Measurements from ENCODE around the gene GHDC.
A peak's percentile ranks its signal among the peaks of the same experiment; 100 is the strongest.

The GHDC gene

DNA sequence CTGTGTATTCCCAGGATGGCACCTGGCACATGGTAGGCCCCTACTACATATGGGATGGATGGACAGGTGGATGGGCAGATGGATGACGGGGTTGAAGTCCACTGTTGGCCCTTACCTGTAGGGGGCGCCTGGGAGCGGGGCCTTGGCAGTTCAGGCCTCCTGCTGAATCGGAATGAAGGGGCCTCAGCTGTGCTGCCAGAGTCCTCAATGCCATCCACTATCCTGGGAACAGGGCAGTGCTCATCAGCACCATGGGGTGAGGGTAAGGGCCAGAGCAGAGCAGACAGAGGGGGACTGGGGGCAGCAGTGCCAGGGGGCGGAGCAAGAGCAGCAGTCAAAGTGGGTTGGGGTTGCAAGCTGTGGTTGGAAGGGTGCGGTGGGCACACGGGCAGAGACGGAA is 31.2 kb downstream of the GHDC start:
- Histone ChIP-seq H3K36me3 (no peaks in the 10 kb centered on the region), H3K27me3 (no peaks in the 10 kb centered on the region), H3K4me3 (no peak overlapping the region), H3K27ac (no peak overlapping the region), H3K9me3 (no peaks in the 10 kb centered on the region), H3K4me1 (no peaks in the 10 kb centered on the region)
- DNase-seq = no peak
- TF ChIP-seq, protein P1, sequence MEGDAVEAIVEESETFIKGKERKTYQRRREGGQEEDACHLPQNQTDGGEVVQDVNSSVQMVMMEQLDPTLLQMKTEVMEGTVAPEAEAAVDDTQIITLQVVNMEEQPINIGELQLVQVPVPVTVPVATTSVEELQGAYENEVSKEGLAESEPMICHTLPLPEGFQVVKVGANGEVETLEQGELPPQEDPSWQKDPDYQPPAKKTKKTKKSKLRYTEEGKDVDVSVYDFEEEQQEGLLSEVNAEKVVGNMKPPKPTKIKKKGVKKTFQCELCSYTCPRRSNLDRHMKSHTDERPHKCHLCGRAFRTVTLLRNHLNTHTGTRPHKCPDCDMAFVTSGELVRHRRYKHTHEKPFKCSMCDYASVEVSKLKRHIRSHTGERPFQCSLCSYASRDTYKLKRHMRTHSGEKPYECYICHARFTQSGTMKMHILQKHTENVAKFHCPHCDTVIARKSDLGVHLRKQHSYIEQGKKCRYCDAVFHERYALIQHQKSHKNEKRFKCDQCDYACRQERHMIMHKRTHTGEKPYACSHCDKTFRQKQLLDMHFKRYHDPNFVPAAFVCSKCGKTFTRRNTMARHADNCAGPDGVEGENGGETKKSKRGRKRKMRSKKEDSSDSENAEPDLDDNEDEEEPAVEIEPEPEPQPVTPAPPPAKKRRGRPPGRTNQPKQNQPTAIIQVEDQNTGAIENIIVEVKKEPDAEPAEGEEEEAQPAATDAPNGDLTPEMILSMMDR (IDR thresholded peaks at IDR 0.05) = no peak
- intact Hi-C loops (cut with DNase I; ENCODE audit: low total_unique reads) = no loop called here

- peaks cover 0 to 4% (median 0%) of the 10 kb centered on the region in 3 donors for H3K9me3 ChIP-seq
- H3K4me1 ChIP-seq = peaks cover 0 to 2% (median under 1%) of the 10 kb centered on the region in 4 donors
- intact Hi-C loops (cut with DNase I; ENCODE audit: low total_unique reads) = no loop called here
- H3K4me3 ChIP-seq = no peak overlapping the region
- H3K27ac ChIP-seq = no peak overlapping the region
- H3K36me3 ChIP-seq = no peaks in the 10 kb centered on the region
- DNase-seq = no peak
- H3K27me3 ChIP-seq = no peaks in the 10 kb centered on the region
- TF ChIP-seq, protein P1 (IDR thresholded peaks at IDR 0.05) = no peak
These were observed 33.8 kb downstream of the GHDC start for GRCh38 chr17:42160531-42160910.

- intact Hi-C loops (cut with DNase I; ENCODE audit: low total_unique reads) = no loop called here
- TF ChIP-seq, protein P1 (IDR thresholded peaks at IDR 0.05) = no peak
These were observed 34.3 kb downstream of the GHDC start for GRCh38 chr17:42159796-42160530.

GRCh38 chr17:42155614-42156045 is 38.7 kb downstream of the GHDC start:
- TF ChIP-seq, protein P1 (IDR thresholded peaks at IDR 0.05) = no peak
- Histone ChIP-seq H3K9me3 (peaks cover 0 to 9% (median 0%) of the 10 kb centered on the region in 3 donors), H3K4me1 (peaks cover 0 to 39% (median 26%) of the 10 kb centered on the region in 4 donors), H3K27me3 (no peaks in the 10 kb centered on the region), H3K27ac (peak overlapping the region in 1 of 2 donors; percentile 32), H3K36me3 (peaks cover 0 to 7% (median 0%) of the 10 kb centered on the region in 3 donors), H3K4me3 (peak overlapping the region; percentile 78 to 90)
- intact Hi-C loops (cut with DNase I; ENCODE audit: low total_unique reads) = no loop called here
- DNase-seq = no peak

More at GRCh38 chr17:42159796-42160530, 34.3 kb downstream of the GHDC start:
- peaks cover 0 to 9% (median 0%) of the 10 kb centered on the region in 3 donors for H3K9me3 ChIP-seq
- H3K27me3 ChIP-seq = no peaks in the 10 kb centered on the region
- H3K4me3 ChIP-seq = no peak overlapping the region
- H3K27ac ChIP-seq = no peak overlapping the region
- no peaks in the 10 kb centered on the region for H3K36me3 ChIP-seq
- no peak for DNase-seq
- H3K4me1 ChIP-seq = peaks cover 0 to 5% (median 2%) of the 10 kb centered on the region in 4 donors

DNA sequence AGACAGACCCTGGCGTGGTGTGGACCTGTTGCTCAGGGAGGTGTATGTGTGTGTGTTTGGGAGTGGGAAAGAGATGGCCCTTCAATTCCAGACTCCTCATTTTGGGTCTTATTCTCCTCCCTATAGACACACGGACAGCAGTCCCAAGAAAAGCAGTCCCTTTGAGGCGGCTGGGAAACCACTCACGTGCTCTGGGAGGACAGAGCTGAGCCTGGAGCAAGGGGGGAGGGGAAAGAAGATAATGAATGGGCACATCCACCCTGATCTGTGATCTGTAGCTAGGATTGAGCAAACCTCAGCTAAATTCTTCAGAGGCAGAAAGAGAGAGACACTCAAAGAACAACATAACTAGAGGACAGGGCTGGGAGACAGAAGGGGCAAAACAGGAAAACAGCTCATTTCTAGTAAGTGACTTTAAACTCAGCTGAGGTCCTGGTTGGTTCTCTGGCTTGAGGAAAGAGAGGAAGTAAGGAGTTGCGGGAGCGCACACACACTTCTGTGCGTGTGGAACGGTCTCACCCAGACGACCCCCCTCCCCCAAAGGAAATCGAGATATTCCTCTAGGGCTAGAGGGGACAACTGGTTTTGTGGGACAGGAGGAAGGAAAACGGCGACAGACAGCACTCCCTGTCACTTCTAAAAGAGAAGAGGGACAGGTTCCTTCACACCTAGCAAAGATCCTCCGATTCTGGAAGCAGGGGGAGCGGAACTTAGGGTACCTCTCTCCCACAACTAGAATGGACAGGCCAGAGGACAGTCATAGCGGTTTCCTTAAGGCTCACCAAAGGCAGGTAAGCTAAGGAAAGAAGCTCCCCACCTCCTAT is 40.2 kb downstream of the GHDC start:
- Histone ChIP-seq H3K36me3 (peaks cover 0 to 7% (median 7%) of the 10 kb centered on the region in 3 donors), H3K27ac (peak overlapping the region; percentile 83 to 85), H3K4me3 (peak overlapping the region; percentile 78 to 90), H3K4me1 (peaks cover 0 to 39% (median 27%) of the 10 kb centered on the region in 4 donors), H3K27me3 (no peaks in the 10 kb centered on the region), H3K9me3 (peaks cover 0 to 9% (median 0%) of the 10 kb centered on the region in 3 donors)
- TF ChIP-seq, protein P1 (IDR thresholded peaks at IDR 0.05) = no peak
- intact Hi-C loops (cut with DNase I; ENCODE audit: low total_unique reads) = no loop called here
- DNase-seq = no peak

Measured in tibial artery (tissue), 4 donors.